Measurements from ENCODE around the gene OVOL1.

GRCh38 chr11:65777821-65778361, 9.0 kb upstream of the OVOL1 start:
- TF ChIP-seq CTCF (IDR thresholded peaks at IDR 0.05) (no peak), POLR2A (IDR thresholded peaks at IDR 0.05; ENCODE audit: low read depth) (no peak)

All from esophagus muscularis mucosa (tissue), 3 donors.